SIG-M5 treated with dmso at 0.1 percent for 504 hours (cell line): Measurements from ENCODE around the gene CBFB.
A peak's percentile ranks its signal among the peaks of the same experiment; 100 is the strongest.

Source experiments
- DNase-seq: peaks from one replicate; lab custom pipeline; 2025; ENCODE audit not compliant: unreplicated experiment; lab: John Stamatoyannopoulos, UW

The CBFB gene

DNA sequence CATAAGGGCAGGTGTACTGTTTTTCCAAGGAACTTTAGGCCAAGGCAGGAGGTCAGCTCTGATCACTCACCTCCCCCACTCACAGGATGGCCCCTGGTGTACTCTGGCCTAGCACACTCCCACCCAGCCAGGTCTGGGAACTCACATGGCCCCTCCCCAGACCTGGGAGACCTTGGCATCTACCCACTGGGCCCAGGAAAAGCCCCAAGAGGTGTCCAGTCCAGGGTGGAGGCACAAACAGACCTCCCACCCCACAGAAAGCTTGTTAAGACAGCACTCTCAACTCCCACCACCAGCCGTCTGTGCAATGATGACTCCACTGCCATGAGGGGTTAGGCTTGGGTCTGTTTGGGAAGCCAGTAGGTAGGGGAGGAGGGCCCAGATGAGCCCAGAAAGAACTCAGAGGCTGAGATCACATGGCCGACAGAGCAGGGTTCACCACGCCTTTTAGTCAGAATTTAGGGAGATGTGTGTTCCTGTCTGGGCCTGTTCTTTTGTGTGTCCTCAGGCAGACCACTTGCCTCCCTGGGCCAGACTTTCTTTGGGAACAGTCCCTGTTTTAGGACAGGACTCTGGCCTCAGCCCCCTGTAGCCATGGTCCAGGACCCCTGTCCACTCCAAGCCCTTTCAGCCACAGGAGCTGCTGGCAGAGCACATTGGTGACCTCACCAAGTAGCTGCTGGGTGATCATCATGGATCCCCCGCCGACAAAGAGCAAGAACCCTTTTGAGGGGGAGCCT lies 12.1 kb upstream of the CBFB start:
- DNase-seq = no peak

GRCh38 chr16:67017421-67017750 lies 11.6 kb upstream of the CBFB start:
- no peak for DNase-seq

DNA sequence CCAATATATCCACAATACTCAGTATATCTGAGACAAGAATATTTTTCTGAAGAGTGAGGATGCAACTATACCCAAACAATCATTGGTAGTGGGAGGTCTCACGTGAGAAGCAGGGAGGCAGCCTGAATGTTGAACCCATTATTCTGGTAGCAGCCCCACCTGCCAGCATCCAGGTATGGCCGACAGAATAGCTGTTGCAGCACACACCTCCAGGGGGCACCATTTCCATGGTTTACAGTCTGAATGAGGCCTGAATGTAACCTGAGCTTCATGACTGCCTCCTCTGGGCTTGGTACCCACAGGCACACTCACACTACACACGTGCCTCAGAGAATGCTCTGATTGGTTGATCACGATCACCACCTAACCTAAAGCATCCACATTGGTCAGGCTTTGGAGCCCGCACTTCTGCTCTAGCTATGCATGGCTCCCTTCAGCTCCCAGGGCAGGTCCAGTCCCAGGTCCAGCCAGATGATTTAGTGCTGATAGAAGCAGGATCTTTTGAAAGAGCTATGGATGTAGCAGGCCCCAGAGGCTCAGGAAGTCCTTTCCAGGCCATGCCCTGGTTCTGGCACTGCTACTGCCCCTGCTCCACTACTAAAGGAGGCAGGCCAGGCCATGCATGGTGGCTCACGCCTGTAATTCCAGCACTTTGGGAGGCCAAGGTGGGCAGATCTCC lies 11.0 kb upstream of the CBFB start:
- peak; percentile 41 for DNase-seq

DNA sequence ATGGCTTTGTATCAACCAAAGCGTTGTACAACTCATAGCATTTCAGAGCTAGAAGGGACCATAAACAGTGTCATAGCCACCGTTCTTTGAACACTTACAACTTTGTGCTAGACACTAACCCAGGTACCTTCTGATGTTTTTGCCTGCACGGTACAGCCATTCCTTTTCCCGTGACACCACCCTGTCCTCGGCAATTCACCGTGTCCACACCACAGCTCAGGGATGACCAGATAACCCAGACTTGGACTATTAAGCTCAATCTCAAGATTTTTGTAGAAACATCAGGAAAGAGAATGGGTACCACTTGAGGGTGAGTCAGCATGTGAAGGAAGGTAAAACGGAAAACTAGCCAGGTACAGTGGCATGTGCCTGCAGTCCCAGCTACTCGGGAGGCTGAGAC lies 9.8 kb upstream of the CBFB start:
- no peak for DNase-seq

- DNase-seq = no peak
Observed at GRCh38 chr16:67021321-67021720, 7.6 kb upstream of the CBFB start.

- DNase-seq = no peak
Observed at GRCh38 chr16:67022531-67023214, 6.3 kb upstream of the CBFB start.

DNA sequence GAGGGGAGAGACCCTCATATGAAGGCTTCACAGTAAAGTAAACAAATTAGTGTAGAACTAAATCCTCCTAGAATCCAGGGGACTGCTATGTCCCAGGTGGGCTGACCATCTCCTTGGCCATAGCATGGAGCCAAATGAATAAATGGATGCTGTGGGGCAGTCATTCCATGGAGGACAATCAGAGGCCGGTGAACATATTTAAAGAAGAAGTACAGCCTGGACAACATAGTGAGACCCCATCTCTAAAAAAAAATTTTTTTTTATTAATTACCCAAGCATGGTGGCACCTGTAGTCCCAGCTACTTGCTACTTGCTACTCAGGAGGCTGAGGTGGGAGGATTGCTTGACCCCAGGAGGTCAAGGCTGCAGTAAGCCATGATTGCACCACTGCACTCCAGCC lies 5.3 kb upstream of the CBFB start:
- no peak for DNase-seq

GRCh38 chr16:67024384-67025209 lies 4.4 kb upstream of the CBFB start:
- no peak for DNase-seq

GRCh38 chr16:67025210-67025550 lies 3.8 kb upstream of the CBFB start:
- DNase-seq = no peak

- DNase-seq = no peak
Observed at GRCh38 chr16:67026570-67026969, 2.4 kb upstream of the CBFB start.

GRCh38 chr16:67027046-67027445 lies 1.9 kb upstream of the CBFB start:
- no peak for DNase-seq

DNA sequence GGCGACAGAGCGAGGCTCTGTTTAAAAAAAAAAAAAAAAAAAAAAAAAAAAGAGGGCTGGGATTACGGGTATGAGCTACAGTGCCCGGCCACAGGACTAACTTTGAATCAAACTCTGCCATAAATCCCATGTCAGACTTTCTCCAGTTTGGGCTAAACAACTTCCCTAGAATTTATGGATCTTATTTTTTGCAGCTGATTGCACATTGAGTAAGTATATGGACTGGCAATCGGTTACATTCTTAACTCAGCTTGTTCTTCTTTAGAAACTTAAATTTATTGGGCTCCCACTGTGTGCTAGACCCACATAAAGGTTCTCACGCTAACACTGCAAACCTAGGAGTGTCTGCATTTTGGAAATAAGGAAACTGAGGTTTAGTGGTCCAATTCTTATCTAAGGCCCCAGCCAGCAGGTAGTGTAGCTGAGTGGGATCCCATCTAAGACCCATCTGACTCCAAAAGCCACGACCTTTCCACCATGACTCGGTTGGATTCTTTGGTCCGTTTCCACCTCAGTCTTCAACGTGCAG lies 718 bp upstream of the CBFB start:
- no peak for DNase-seq

- peak; percentile 54 for DNase-seq
Observed at GRCh38 chr16:67029254-67030096, 526 bp downstream of the CBFB start.

DNA sequence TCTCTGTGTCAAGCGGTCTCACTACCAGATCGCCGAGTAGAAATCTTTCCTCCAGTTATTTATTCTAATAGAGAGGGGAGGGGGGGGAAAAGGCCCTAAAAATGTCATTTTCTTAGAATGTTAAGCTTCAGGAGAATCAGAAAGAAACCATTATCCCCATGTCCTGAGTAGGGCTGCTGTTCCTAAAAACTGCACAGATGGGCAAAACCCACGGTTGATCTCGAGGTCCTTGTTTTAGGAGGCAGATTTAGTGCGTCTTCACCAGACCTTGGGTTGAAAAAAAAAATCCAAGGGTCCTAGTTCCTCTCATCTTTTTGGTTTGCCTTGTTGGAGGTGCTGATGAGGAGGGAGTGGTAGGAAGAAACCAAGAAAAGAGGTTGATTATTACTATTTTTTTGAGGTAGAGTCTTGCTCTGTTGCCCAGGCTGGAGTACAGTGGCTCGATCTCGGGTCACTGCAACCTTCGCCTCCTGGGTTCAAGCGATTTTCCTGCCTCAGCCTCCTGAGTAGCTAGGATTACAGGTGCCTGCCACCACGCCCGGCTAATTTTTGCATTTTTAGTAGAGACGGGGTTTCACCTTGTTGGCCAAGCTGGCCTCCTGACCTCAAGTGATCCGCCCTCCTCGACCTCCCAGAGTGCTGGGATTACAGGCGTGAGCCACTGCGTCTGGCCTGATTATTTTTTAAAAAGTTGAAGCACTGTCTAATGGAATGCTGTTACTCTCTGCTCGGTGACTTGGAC lies 1.4 kb downstream of the CBFB start:
- DNase-seq = no peak

- no peak for DNase-seq
Observed at GRCh38 chr16:67034487-67034886, 5.5 kb downstream of the CBFB start.

DNA sequence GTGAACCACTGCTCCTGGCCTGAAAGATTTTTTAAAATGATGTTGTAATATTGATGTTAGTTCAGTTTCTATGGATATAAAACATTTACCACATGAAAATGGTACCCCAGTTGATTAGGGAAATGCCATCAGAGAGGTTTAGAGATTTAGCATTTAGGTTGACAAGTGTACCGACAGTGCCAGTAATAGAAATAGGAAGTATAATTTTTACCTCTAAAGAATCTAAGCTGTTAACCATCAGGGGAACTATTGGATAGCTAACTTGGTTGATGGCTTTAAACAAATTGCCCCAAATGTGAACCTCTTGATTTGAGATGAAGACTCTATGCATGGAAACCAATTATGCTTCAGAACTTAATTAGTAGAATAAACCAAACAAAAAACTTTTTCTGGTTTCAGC lies 6.4 kb downstream of the CBFB start:
- no peak for DNase-seq

DNA sequence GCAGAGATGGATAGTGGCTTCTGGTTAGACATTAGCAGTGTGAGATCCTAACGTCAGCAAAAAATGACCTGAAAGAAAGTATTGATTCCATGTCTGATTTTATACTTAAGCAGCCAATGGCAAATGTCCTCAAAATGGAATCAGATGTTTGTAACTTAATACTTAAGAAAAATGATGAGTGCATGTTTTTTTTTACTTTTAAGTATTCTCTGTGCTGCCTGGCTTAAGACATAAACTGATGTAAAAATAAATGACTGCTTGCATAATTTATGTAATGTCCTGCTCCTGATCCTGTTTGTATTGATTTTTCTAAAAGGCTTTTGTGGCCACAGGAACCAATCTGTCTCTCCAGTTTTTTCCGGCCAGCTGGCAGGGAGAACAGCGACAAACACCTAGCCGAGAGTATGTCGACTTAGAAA lies 7.4 kb downstream of the CBFB start:
- no peak for DNase-seq

GRCh38 chr16:67039260-67040020 lies 10.5 kb downstream of the CBFB start:
- DNase-seq = no peak

GRCh38 chr16:67040166-67040565 lies 11.2 kb downstream of the CBFB start:
- DNase-seq = no peak
